H1 (cell line): ENCODE measurements around the gene SLC2A11. TPM values are rescaled to one million over a fixed set of nuclear protein-coding genes. Genes with fewer than 3 reads are reported as not detected.

Experiments
- ATF3 ChIP-seq: IDR thresholded peaks from 2 replicates; pipeline ENCODE4 v1.6.1; 2011; ENCODE audit warnings: low read depth, mild to moderate bottlenecking, low read length; ENCODE audit not compliant: insufficient read depth
- CEBPB ChIP-seq: IDR thresholded peaks from 2 replicates; pipeline ENCODE4 v1.6.1; 2012; ENCODE audit warnings: low read depth, low read length
- KDM5A ChIP-seq: fragments of 200-600 bp; IDR thresholded peaks from 2 replicates; pipeline ENCODE4 v1.7.1; 2012; ENCODE audit warnings: mild to moderate bottlenecking, low read length, inconsistent platforms, mixed read lengths
- RAD21 ChIP-seq, 2 experiments: IDR thresholded peaks in 1 of 2; conservative IDR thresholded peaks in 1 of 2; 2 replicates each; pipeline ENCODE4 v1.6.1; 2011; ENCODE audit warnings: low read depth in 2 of 2, low read length in 2 of 2, improper control_type of control experiment in 1 of 2, inconsistent platforms in 1 of 2, mild to moderate bottlenecking in 1 of 2, moderate library complexity in 1 of 2
- RBBP5 ChIP-seq: IDR thresholded peaks from 2 replicates; pipeline ENCODE4 v1.7.1; 2012; ENCODE audit warnings: low read depth, mild to moderate bottlenecking, inconsistent platforms, low read length, moderate library complexity, borderline replicate concordance
- SUZ12 ChIP-seq: fragments of 200-600 bp; sonication (generic); IDR thresholded peaks from 2 replicates; pipeline ENCODE4 v1.6.1; 2012; ENCODE audit warnings: mild to moderate bottlenecking, inconsistent platforms, low read length, moderate library complexity, mixed read lengths
- polyA plus RNA-seq, 7 experiments: library from polyadenylated mRNA; depleted of rRNA in 3 of 7; stranded (reverse) in 5 of 7; unstranded in 2 of 7; fragments of >200 nt in 5 of 7; fragments of 200-250 nt in 2 of 7; gene quantifications; 1 replicate in 5 of 7; 2 replicates in 1 of 7; 4 replicates in 1 of 7; pipeline versions ENCODE4 v1.2.1 to v1.2.3, GENCODE V29; 2011 to 2013; ENCODE audit warnings: missing spikeins in 2 of 7, mixed read lengths in 2 of 7
- total RNA-seq: library from RNA; stranded (reverse); fragmentation: NEBNext Ultra II Directional; extraction: Animal tissue kit (Norgen Biotek cat#: 25700); gene quantifications from 2 replicates; pipeline ENCODE4 v1.2.1, GENCODE V29; 2021
- TF ChIP-seq, protein P1 (sequence below): IDR thresholded peaks from 2 replicates; pipeline ENCODE4 v1.6.1; 2012; ENCODE audit warnings: inconsistent platforms

SLC2A11 gene
- total and polyA plus RNA-seq, 2 of the 8 experiments (the other 6 are each of a cell fraction or from before 2014, with no cell fraction given), result 10.7 to 12.5 TPM

DNA sequence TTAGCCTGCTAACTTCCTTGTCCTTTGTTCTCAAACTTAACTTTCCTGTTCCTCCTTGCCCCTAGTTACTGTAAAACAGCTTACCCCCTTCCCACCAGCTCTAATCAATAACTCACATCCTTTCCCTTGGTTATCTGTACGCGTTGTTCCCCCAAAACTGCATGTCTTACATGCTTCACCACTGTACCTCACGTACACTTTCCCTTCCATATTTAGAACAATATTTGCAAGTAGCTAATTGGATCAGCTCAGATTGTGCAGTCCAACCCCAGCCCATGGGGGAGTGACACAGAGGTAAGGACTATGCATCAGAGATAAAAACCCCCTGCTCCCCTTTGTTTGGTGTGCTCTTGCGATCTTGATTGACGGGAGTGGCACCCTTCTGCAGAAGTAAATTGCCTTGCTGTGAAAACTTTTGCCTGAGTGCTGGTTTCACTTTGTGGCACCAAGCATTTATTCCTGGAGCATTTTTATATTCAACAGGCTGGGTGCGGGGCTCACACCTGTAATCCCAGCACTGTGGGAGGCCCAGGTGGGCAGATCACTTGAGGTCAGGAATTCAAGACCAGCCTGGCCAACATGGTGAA is 67.4 kb downstream of the SLC2A11 start (continued):
- TF ChIP-seq KDM5A, result no peak
- no peak for TF ChIP-seq RAD21 (IDR thresholded peaks at IDR 0.05 in 1 of 2, conservative IDR thresholded peaks at IDR 0.05 in 1 of 2; ENCODE audit: low read depth in 2 of 2, low read length in 2 of 2)
- no peak for TF ChIP-seq ATF3
- TF ChIP-seq RBBP5, result no peak
- no peak for TF ChIP-seq CEBPB
- no peak for TF ChIP-seq SUZ12
- TF ChIP-seq, protein P1, sequence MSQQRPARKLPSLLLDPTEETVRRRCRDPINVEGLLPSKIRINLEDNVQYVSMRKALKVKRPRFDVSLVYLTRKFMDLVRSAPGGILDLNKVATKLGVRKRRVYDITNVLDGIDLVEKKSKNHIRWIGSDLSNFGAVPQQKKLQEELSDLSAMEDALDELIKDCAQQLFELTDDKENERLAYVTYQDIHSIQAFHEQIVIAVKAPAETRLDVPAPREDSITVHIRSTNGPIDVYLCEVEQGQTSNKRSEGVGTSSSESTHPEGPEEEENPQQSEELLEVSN, result no peak
